Activated CD8-positive, alpha-beta T cell treated with anti-CD3 and anti-CD28 coated beads for 36 hours (primary cell): ENCODE results near the gene TRIM72. TPM values are rescaled to one million over a fixed set of nuclear protein-coding genes. Genes with fewer than 3 reads are reported as not detected.
"Not testable (repeated sequence)": the region's sequence is repeated elsewhere in the genome, so short reads cannot be mapped to it uniquely, and the experiment has no call there.

ENCODE experiments used
- ATAC-seq: fragments of 200-7000 bp; cut with Tn5 transposase; one replicate; pipeline ENCODE4 v1.10.0; 2021; ENCODE audit warnings: mild to moderate bottlenecking, moderate library complexity
- CTCF ChIA-PET: fragments of 350-600 bp; sonication (Branson Sonifier 250); formaldehyde crosslinking; loops from one replicate; lab custom pipeline; 2021; ENCODE audit warnings: antibody characterized with exemption; lab: Charles Lee
- POLR2A ChIA-PET: fragments of 350-600 bp; sonication (Branson Sonifier 250); formaldehyde crosslinking; loops from one replicate; lab custom pipeline; 2021; ENCODE audit warnings: antibody characterized with exemption; lab: Charles Lee
- DNase-seq: peaks from one replicate; pipeline ENCODE4 v3.0.0-alpha.2; 2020
- H3K27ac Mint-ChIP-seq: one replicate; pipeline ENCODE4 v1.8.0; 2021; ENCODE audit warnings: mild to moderate bottlenecking, mixed read lengths
- H3K27me3 Mint-ChIP-seq: one replicate; pipeline ENCODE4 v1.8.0; 2021; ENCODE audit warnings: mixed read lengths
- H3K36me3 Mint-ChIP-seq: one replicate; pipeline ENCODE4 v1.8.0; 2021; ENCODE audit warnings: low read depth, mixed read lengths
- H3K4me1 Mint-ChIP-seq: one replicate; pipeline ENCODE4 v1.8.0; 2021; ENCODE audit warnings: low read depth, mixed read lengths
- H3K4me3 Mint-ChIP-seq: one replicate; pipeline ENCODE4 v1.8.0; 2021; ENCODE audit warnings: mild to moderate bottlenecking, moderate library complexity, mixed read lengths
- H3K9me3 Mint-ChIP-seq: one replicate; pipeline ENCODE4 v1.8.0; 2021; ENCODE audit warnings: mixed read lengths
- CTCF ChIP-seq: fragments of 200-600 bp; IDR thresholded peaks from one replicate; pipeline ENCODE4 v1.8.0; 2022; ENCODE audit warnings: antibody characterized with exemption, mild to moderate bottlenecking
- intact Hi-C: fragments of 100-400 bp; cut with micrococcal nuclease; formaldehyde crosslinking; loops from one replicate; pipeline ENCODE4 v1.10.0; 2022
- total RNA-seq, 2 experiments: library from RNA; stranded (reverse); gene quantifications; one replicate each; pipeline ENCODE4 v1.2.3, GENCODE V29; 2021

Gene TRIM72
- total RNA-seq, 2 experiments from 2014 or later, result not detected

- CTCF ChIA-PET, result interaction anchor here (1.1 to 2.4 kb wide), 2 partner anchors 113 to 167 kb away, joined by 4 to 6 read pairs; no protein-coding TSS in a partner anchor
Measured at GRCh38 chr16:31268891-31269290, 55.0 kb downstream of the TRIM72 start.

GRCh38 chr16:31269541-31269940 is 55.6 kb downstream of the TRIM72 start:
- POLR2A ChIA-PET, result no interaction called here
- H3K36me3 Mint-ChIP-seq, result no peaks in the 10 kb centered on the region
- H3K27ac Mint-ChIP-seq, result no peak overlapping the region
- H3K4me1 Mint-ChIP-seq, result peaks cover 30% of the 10 kb centered on the region
- H3K27me3 Mint-ChIP-seq, result peaks cover 4% of the 10 kb centered on the region
- no peak for DNase-seq
- TF ChIP-seq CTCF, result no peak
- intact Hi-C loops, result loop anchor here (10.0 kb wide), 1 partner anchor 115 kb away; no protein-coding TSS in a partner anchor
- CTCF ChIA-PET, result interaction anchor here (1.1 kb wide), 1 partner anchor 166 kb away, joined by 4 read pairs; no protein-coding TSS in a partner anchor
- no peak for ATAC-seq
- H3K9me3 Mint-ChIP-seq, result no peaks in the 10 kb centered on the region
- H3K4me3 Mint-ChIP-seq, result no peak overlapping the region

More at GRCh38 chr16:31268891-31269290, 55.0 kb downstream of the TRIM72 start:
- H3K27ac Mint-ChIP-seq, result no peak overlapping the region
- no peak overlapping the region for H3K4me3 Mint-ChIP-seq
- TF ChIP-seq CTCF, result no peak
- DNase-seq, result no peak
- H3K9me3 Mint-ChIP-seq, result no peaks in the 10 kb centered on the region
- H3K27me3 Mint-ChIP-seq, result peaks cover 4% of the 10 kb centered on the region
- POLR2A ChIA-PET, result interaction anchor here (1.0 kb wide), 1 partner anchor 29 kb away, joined by 3 read pairs; no protein-coding TSS in a partner anchor
- no peak for ATAC-seq
- no peaks in the 10 kb centered on the region for H3K36me3 Mint-ChIP-seq
- intact Hi-C loops, result loop anchor here (10.0 kb wide), 1 partner anchor 116 kb away; no protein-coding TSS in a partner anchor
- H3K4me1 Mint-ChIP-seq, result peaks cover 30% of the 10 kb centered on the region

- CTCF ChIA-PET, result interaction anchor here (1.1 kb wide), 1 partner anchor 166 kb away, joined by 4 read pairs; no protein-coding TSS in a partner anchor
- H3K36me3 Mint-ChIP-seq, H3K27me3 Mint-ChIP-seq, POLR2A ChIA-PET, H3K9me3 Mint-ChIP-seq, DNase-seq, ATAC-seq, H3K27ac Mint-ChIP-seq, H3K4me3 Mint-ChIP-seq: not testable (repeated sequence)
- H3K4me1 Mint-ChIP-seq, result peaks cover 29% of the 10 kb centered on the region
- intact Hi-C loops, result loop anchor here (10.0 kb wide), 1 partner anchor 115 kb away; no protein-coding TSS in a partner anchor
Measured at GRCh38 chr16:31269973-31270372, 56.1 kb downstream of the TRIM72 start.

- no peak overlapping the region for H3K4me3 Mint-ChIP-seq
- ChIA-PET POLR2A (no interaction called here), CTCF (no interaction called here)
- no peak for TF ChIP-seq CTCF
- no peak overlapping the region for H3K27ac Mint-ChIP-seq
- intact Hi-C loops, result no loop called here
- peaks cover 4% of the 10 kb centered on the region for H3K27me3 Mint-ChIP-seq
- H3K9me3 Mint-ChIP-seq, result no peaks in the 10 kb centered on the region
- no peak for DNase-seq
- no peak for ATAC-seq
- no peaks in the 10 kb centered on the region for H3K36me3 Mint-ChIP-seq
- H3K4me1 Mint-ChIP-seq, result peaks cover 21% of the 10 kb centered on the region
Measured at GRCh38 chr16:31270795-31271194, 56.9 kb downstream of the TRIM72 start.

- DNase-seq (no peak), ATAC-seq (no peak)
- Mint-ChIP-seq H3K36me3 (no peaks in the 10 kb centered on the region), H3K27me3 (peaks cover 4% of the 10 kb centered on the region), H3K4me1 (peaks cover 16% of the 10 kb centered on the region), H3K27ac (no peak overlapping the region), H3K4me3 (no peak overlapping the region), H3K9me3 (no peaks in the 10 kb centered on the region)
- intact Hi-C loops, result no loop called here
- CTCF ChIA-PET, result no interaction called here
- TF ChIP-seq CTCF, result no peak
- POLR2A ChIA-PET, result no interaction called here
Measured at GRCh38 chr16:31271621-31272190, 57.8 kb downstream of the TRIM72 start.
